Gastrocnemius medialis (tissue), 4 donors: Measurements from ENCODE around the gene DGCR6L.
"Not testable (repeated sequence)": the region's sequence is repeated elsewhere in the genome, so short reads cannot be mapped to it uniquely, and the experiment has no call there.

Experiments used
- CTCF ChIP-seq, 5 experiments: fragments of 450-650 bp in 3 of 5; fragments of 200-600 bp in 2 of 5; sonication (generic) in 2 of 5; IDR thresholded peaks in 4 of 5; conservative IDR thresholded peaks in 1 of 5; 1 replicate in 4 of 5; 2 replicates in 1 of 5; pipeline ENCODE4 v1.5.1; 2016 to 2019; ENCODE audit warnings: antibody characterized with exemption in 5 of 5, mild to moderate bottlenecking in 3 of 5, moderate library complexity in 3 of 5
- POLR2A ChIP-seq, 2 donors: fragments of 450-650 bp; IDR thresholded peaks; one replicate each; pipeline ENCODE4 v1.6.1; 2017; ENCODE audit warnings: antibody characterized with exemption in 2 of 2, mild to moderate bottlenecking in 2 of 2, moderate library complexity in 2 of 2

GRCh38 chr22:20277936-20278635, 41.8 kb downstream of the DGCR6L start:
- TF ChIP-seq CTCF (IDR thresholded peaks at IDR 0.05 in 4 of 5, conservative IDR thresholded peaks at IDR 0.05 in 1 of 5); POLR2A (IDR thresholded peaks at IDR 0.05): not testable (repeated sequence)
